Measurements from ENCODE around the gene GOLGA6C. TPM values are rescaled to one million over a fixed set of nuclear protein-coding genes. Genes with fewer than 3 reads are reported as not detected.

Gene GOLGA6C
- total and polyA plus RNA-seq, 9 of the 15 experiments (the other 6 are each of a cell fraction or from before 2014, with no cell fraction given), result not detected

GRCh38 chr15:75209289-75209676 lies 48.9 kb upstream of the GOLGA6C start:
- peaks cover 58% of the 10 kb centered on the region for H3K79me2 ChIP-seq (ENCODE audit: control insufficient read depth, insufficient read depth, low read length)
- H3K4me2 ChIP-seq (ENCODE audit: insufficient read depth, low read length), result no peak overlapping the region
- H3K36me3 ChIP-seq (ENCODE audit: control insufficient read depth, insufficient read depth, low read length), result peaks cover 79% of the 10 kb centered on the region; the same call in 2 of the 3 replicates
- no peak overlapping the region for H3K9ac ChIP-seq (ENCODE audit: insufficient read depth in 1 of 2, low read depth in 2 of 2, low read length in 2 of 2)
- H4K20me1 ChIP-seq (replicated peaks; ENCODE audit: control insufficient read depth, insufficient read depth, low read length), result peaks cover 87% of the 10 kb centered on the region
- peaks cover 8 to 29% of the 10 kb centered on the region in 2 experiments; a peak in 4 of 5 replicates for H3K4me1 ChIP-seq (replicated peaks in 1 of 2; ENCODE audit: control insufficient read depth in 2 of 2, insufficient read depth in 2 of 2, low read length in 2 of 2)
- no peak for DNase-seq (ENCODE audit: extremely low read depth in 1 of 4, low spot score in 3 of 4)
- peaks cover 18% of the 10 kb centered on the region for H3K9me1 ChIP-seq (ENCODE audit: control insufficient read depth, insufficient read depth, low read length)
- no peak overlapping the region for H2AFZ ChIP-seq (ENCODE audit: low read depth, low read length)
- no peak for FAIRE-seq
- WGBS (ENCODE audit: insufficient coverage, low coverage, missing lambda C conversion rate), result 83% methylated on average over 8 of the region's 8 CpGs
- BruUV-seq (replicated peaks), result no TSS peak
- H3K9me3 ChIP-seq (replicated peaks; ENCODE audit: control insufficient read depth, insufficient read depth, low read depth, low read length), result no peaks in the 10 kb centered on the region
- H3K4me3 ChIP-seq, result no peak overlapping the region
- intact Hi-C loops (cut with micrococcal nuclease), result loop anchor here (10.0 kb wide), 2 partner anchors 254 to 434 kb away; partner anchors contain the start of gene RPP25
- H3K27ac ChIP-seq (ENCODE audit: extremely low read depth, low read depth, low read length), result no peak overlapping the region
- ATAC-seq, result no peak
- CTCF ChIA-PET (ENCODE audit: low intra/inter-chr PET ratio), result no interaction called here
- POLR2A ChIA-PET, result interaction anchor here (0.5 to 2.6 kb wide), 12 partner anchors 10 to 521 kb away, joined by 3 to 18 read pairs (median 4); partner anchors contain the start of gene PPCDC
- no peaks in the 10 kb centered on the region for H3K27me3 ChIP-seq (ENCODE audit: control insufficient read depth in 2 of 2, insufficient read depth in 2 of 2, low read length in 2 of 2)
- in situ Hi-C loops (cut with MboI), result no loop called here
- no peak for TF ChIP-seq PYGO2 (tag; IDR thresholded peaks at IDR 0.05)
- no peak for TF ChIP-seq ELK1 (CRISPR knock-in tag; IDR thresholded peaks at IDR 0.05)
- no peak for TF ChIP-seq KLF10 (CRISPR knock-in tag; IDR thresholded peaks at IDR 0.05)
- TF ChIP-seq, protein P1, sequence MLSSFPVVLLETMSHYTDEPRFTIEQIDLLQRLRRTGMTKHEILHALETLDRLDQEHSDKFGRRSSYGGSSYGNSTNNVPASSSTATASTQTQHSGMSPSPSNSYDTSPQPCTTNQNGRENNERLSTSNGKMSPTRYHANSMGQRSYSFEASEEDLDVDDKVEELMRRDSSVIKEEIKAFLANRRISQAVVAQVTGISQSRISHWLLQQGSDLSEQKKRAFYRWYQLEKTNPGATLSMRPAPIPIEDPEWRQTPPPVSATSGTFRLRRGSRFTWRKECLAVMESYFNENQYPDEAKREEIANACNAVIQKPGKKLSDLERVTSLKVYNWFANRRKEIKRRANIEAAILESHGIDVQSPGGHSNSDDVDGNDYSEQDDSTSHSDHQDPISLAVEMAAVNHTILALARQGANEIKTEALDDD (IDR thresholded peaks at IDR 0.05), result no peak
- TF ChIP-seq SMARCC2 (IDR thresholded peaks at IDR 0.05; ENCODE audit: low read depth), result no peak
- no peak for TF ChIP-seq ZNF395 (CRISPR knock-in tag; IDR thresholded peaks at IDR 0.05)
- no peak for TF ChIP-seq ZBTB17 (CRISPR knock-in tag; IDR thresholded peaks at IDR 0.05)
- TF ChIP-seq CSDE1 (IDR thresholded peaks at IDR 0.05), result no peak
- no peak for TF ChIP-seq ADNP (tag; IDR thresholded peaks at IDR 0.05)
- no peak for TF ChIP-seq NR4A1 (CRISPR knock-in tag; IDR thresholded peaks at IDR 0.05)
- no peak for TF ChIP-seq NR4A1 (tag; IDR thresholded peaks at IDR 0.05)
- no peak for TF ChIP-seq SMARCE1 (IDR thresholded peaks at IDR 0.05)
- no peak for TF ChIP-seq ZNF639 (CRISPR knock-in tag; conservative IDR thresholded peaks at IDR 0.05 in 1 of 2, IDR thresholded peaks at IDR 0.05 in 1 of 2)
- no peak for TF ChIP-seq DIDO1 (tag; IDR thresholded peaks at IDR 0.05; ENCODE audit: low read depth)
- TF ChIP-seq ZNF644 (tag; IDR thresholded peaks at IDR 0.05; ENCODE audit: low read depth), result no peak
- TF ChIP-seq ARID1B (IDR thresholded peaks at IDR 0.05), result no peak
- no peak for TF ChIP-seq NFIX (CRISPR knock-in tag; IDR thresholded peaks at IDR 0.05; ENCODE audit: low read depth)
- no peak for TF ChIP-seq ATF1 (CRISPR knock-in tag; IDR thresholded peaks at IDR 0.05)
- TF ChIP-seq ATF1 (tag; IDR thresholded peaks at IDR 0.05), result no peak
